PC-9 (cell line): ENCODE results near the gene CD37. TPM values are rescaled to one million over a fixed set of nuclear protein-coding genes. Genes with fewer than 3 reads are reported as not detected.

Source experiments
- BruUV-seq: library from RNA; stranded (reverse); fragments of 400-500 nt; replicated peaks from 2 replicates; lab custom pipeline; 2021; lab: Mats Ljungman, UMichigan
- CTCF ChIA-PET: fragments of 300-600 bp; sonication (Branson Sonifier 250); formaldehyde crosslinking; loops from one replicate; lab custom pipeline; 2022; ENCODE audit warnings: antibody characterized with exemption; lab: Charles Lee
- POLR2A ChIA-PET: fragments of 300-600 bp; sonication (Branson Sonifier 250); formaldehyde crosslinking; loops from one replicate; lab custom pipeline; 2022; ENCODE audit warnings: antibody characterized with exemption; ENCODE audit not compliant: unreplicated experiment; lab: Charles Lee
- DNase-seq, 2 experiments: peaks; one replicate each; pipeline versions ENCODE4 v3.0.0 to v3.0.0-alpha.2; 2015 to 2022; ENCODE audit warnings: mixed read lengths in 1 of 2
- H2AFZ ChIP-seq: fragments of 200-600 bp; sonication (generic); 2 replicates; pipeline ENCODE4 v1.8.1; 2017; ENCODE audit warnings: antibody characterized with exemption
- H3F3A ChIP-seq: fragments of 200-600 bp; sonication (generic); 2 replicates; pipeline ENCODE4 v1.8.1; 2017; ENCODE audit warnings: antibody characterized with exemption, mild to moderate bottlenecking, low read depth; ENCODE audit not compliant: insufficient read depth
- H3K27ac ChIP-seq: fragments of 200-600 bp; sonication (generic); 2 replicates; pipeline ENCODE4 v1.6.1; 2016; ENCODE audit warnings: mixed run types
- H3K27me3 ChIP-seq: fragments of 200-600 bp; sonication (generic); 2 replicates; pipeline ENCODE4 v1.6.1; 2016; ENCODE audit warnings: low read depth, mixed run types; ENCODE audit not compliant: insufficient read depth
- H3K36me3 ChIP-seq: fragments of 200-600 bp; sonication (generic); 2 replicates; pipeline ENCODE4 v1.6.1; 2016; ENCODE audit warnings: low read depth, mixed run types
- H3K4me1 ChIP-seq: fragments of 200-600 bp; sonication (generic); replicated peaks from 2 replicates; pipeline ENCODE4 v1.6.1; 2016; ENCODE audit warnings: mixed run types; ENCODE audit not compliant: insufficient read depth
- H3K4me2 ChIP-seq: fragments of 200-600 bp; sonication (generic); 2 replicates; pipeline ENCODE4 v1.6.1; 2017; ENCODE audit warnings: mixed run types
- H3K4me3 ChIP-seq: fragments of 200-600 bp; sonication (generic); 2 replicates; pipeline ENCODE4 v1.6.1; 2016; ENCODE audit warnings: mixed run types
- H3K79me2 ChIP-seq: fragments of 200-600 bp; sonication (generic); 2 replicates; pipeline ENCODE4 v1.6.1; 2017; ENCODE audit warnings: low read depth, mixed run types
- H3K9me2 ChIP-seq: fragments of 200-600 bp; sonication (generic); 2 replicates; pipeline ENCODE4 v1.8.1; 2017; ENCODE audit warnings: mild to moderate bottlenecking; ENCODE audit not compliant: insufficient read depth
- H3K9me3 ChIP-seq: fragments of 200-600 bp; sonication (generic); 2 replicates; pipeline ENCODE4 v1.8.1; 2016; ENCODE audit warnings: low read depth; ENCODE audit not compliant: insufficient read depth
- H4K20me1 ChIP-seq: fragments of 200-600 bp; sonication (generic); 2 replicates; pipeline ENCODE4 v1.8.1; 2017; ENCODE audit not compliant: insufficient read depth
- CTCF ChIP-seq: fragments of 200-600 bp; sonication (generic); conservative IDR thresholded peaks from 2 replicates; pipeline ENCODE4 v1.6.1; 2017; ENCODE audit warnings: mixed run types, antibody characterized with exemption, mild to moderate bottlenecking, moderate library complexity
- EZH2 ChIP-seq: fragments of 200-600 bp; sonication (generic); IDR thresholded peaks from 2 replicates; pipeline ENCODE4 v1.8.0; 2017; ENCODE audit warnings: antibody characterized with exemption, low read depth
- intact Hi-C: fragments of 100-400 bp; cut with micrococcal nuclease; formaldehyde crosslinking; loops from one replicate; pipeline ENCODE4 v1.10.0; 2022; ENCODE audit not compliant: unreplicated experiment
- total RNA-seq: library from RNA; stranded (reverse); gene quantifications from 2 replicates; pipeline ENCODE4 v1.2.3, GENCODE V29; 2021

Gene CD37
- total RNA-seq, 1 experiment from 2014 or later: not detected

GRCh38 chr19:49333811-49334288, 1.4 kb upstream of the CD37 start:
- Histone ChIP-seq H2AFZ (no peak overlapping the region), H4K20me1 (no peaks in the 10 kb centered on the region), H3K4me1 (no peaks in the 10 kb centered on the region), H3K9me2 (no peaks in the 10 kb centered on the region), H3K27me3 (no peaks in the 10 kb centered on the region), H3F3A (no peaks in the 10 kb centered on the region), H3K4me2 (no peak overlapping the region), H3K79me2 (no peaks in the 10 kb centered on the region), H3K36me3 (no peaks in the 10 kb centered on the region), H3K27ac (no peak overlapping the region), H3K4me3 (no peak overlapping the region), H3K9me3 (no peaks in the 10 kb centered on the region)
- CTCF ChIA-PET: no interaction called here
- no peak for TF ChIP-seq CTCF
- no peak for TF ChIP-seq EZH2
- POLR2A ChIA-PET: no interaction called here
- intact Hi-C loops: no loop called here
- no TSS peak for BruUV-seq
- DNase-seq: no peak

GRCh38 chr19:49335784-49336481, 727 bp downstream of the CD37 start:
- CTCF ChIA-PET: interaction anchor here (0.6 kb wide), 1 partner anchor 71 kb away, joined by 8 read pairs; no protein-coding TSS in a partner anchor
- H3K4me2 ChIP-seq: no peak overlapping the region
- no peak overlapping the region for H3K27ac ChIP-seq
- H2AFZ ChIP-seq: no peak overlapping the region
- no peaks in the 10 kb centered on the region for H3K79me2 ChIP-seq
- H3K4me1 ChIP-seq: no peaks in the 10 kb centered on the region
- POLR2A ChIA-PET: no interaction called here
- no peaks in the 10 kb centered on the region for H3F3A ChIP-seq
- intact Hi-C loops: no loop called here
- H3K9me2 ChIP-seq: no peaks in the 10 kb centered on the region
- no peaks in the 10 kb centered on the region for H4K20me1 ChIP-seq
- TF ChIP-seq EZH2: no peak
- TF ChIP-seq CTCF: no peak
- DNase-seq: no peak
- no peaks in the 10 kb centered on the region for H3K9me3 ChIP-seq
- H3K27me3 ChIP-seq: no peaks in the 10 kb centered on the region
- no TSS peak for BruUV-seq
- no peak overlapping the region for H3K4me3 ChIP-seq
- H3K36me3 ChIP-seq: no peaks in the 10 kb centered on the region

GRCh38 chr19:49336482-49337266, 1.5 kb downstream of the CD37 start:
- Histone ChIP-seq H3K4me3 (no peak overlapping the region), H3K27me3 (no peaks in the 10 kb centered on the region), H3K79me2 (no peaks in the 10 kb centered on the region), H4K20me1 (no peaks in the 10 kb centered on the region), H3K36me3 (no peaks in the 10 kb centered on the region), H3K27ac (no peak overlapping the region), H3K9me3 (no peaks in the 10 kb centered on the region), H3K4me2 (no peak overlapping the region), H3F3A (no peaks in the 10 kb centered on the region), H3K9me2 (no peaks in the 10 kb centered on the region), H3K4me1 (no peaks in the 10 kb centered on the region), H2AFZ (no peak overlapping the region)
- ChIA-PET CTCF (no interaction called here), POLR2A (no interaction called here)
- no TSS peak for BruUV-seq
- intact Hi-C loops: no loop called here
- no peak for DNase-seq
- TF ChIP-seq CTCF: no peak
- TF ChIP-seq EZH2: no peak
